Bronchial epithelial cell (primary cell): ENCODE data around the gene SLC9B2. TPM values are rescaled to one million over a fixed set of nuclear protein-coding genes. Genes with fewer than 3 reads are reported as not detected.
"Not testable (repeated sequence)": the region's sequence is repeated elsewhere in the genome, so short reads cannot be mapped to it uniquely, and the experiment has no call there.

Experiments
- DNase-seq: peaks from one replicate; pipeline ENCODE4 v3.0.0-alpha.2; 2010; ENCODE audit warnings: low read depth
- FAIRE-seq: peaks from 2 replicates; lab custom pipeline; 2011; peaks lifted over from hg19 to GRCh38; lab: Jason Lieb, UNC
- H3K27me3 ChIP-seq: 2 replicates; pipeline ENCODE4 v1.5.1; 2011; ENCODE audit warnings: low read length; ENCODE audit not compliant: control insufficient read depth, insufficient read depth
- H3K36me3 ChIP-seq: 2 replicates; pipeline ENCODE4 v1.5.1; 2011; ENCODE audit warnings: low read length; ENCODE audit not compliant: control insufficient read depth, insufficient read depth
- H3K4me3 ChIP-seq: 2 replicates; pipeline ENCODE4 v1.5.1; 2011; ENCODE audit warnings: mild to moderate bottlenecking, low read depth, low read length, control low read depth
- total RNA-seq: library from RNA; depleted of rRNA; stranded (reverse); fragments of >200 nt; gene quantifications from 2 replicates; pipeline ENCODE4 v1.2.1, GENCODE V29; 2014
- TF ChIP-seq, protein P1 (sequence below): IDR thresholded peaks from 2 replicates; pipeline ENCODE4 v1.5.1; 2011; ENCODE audit warnings: mild to moderate bottlenecking, moderate library complexity, low read length, control low read depth, inconsistent platforms; ENCODE audit not compliant: insufficient read depth, severe bottlenecking

SLC9B2 gene
- total RNA-seq, 1 donor from 2014 or later: 16.3 TPM

- TF ChIP-seq, protein P1, sequence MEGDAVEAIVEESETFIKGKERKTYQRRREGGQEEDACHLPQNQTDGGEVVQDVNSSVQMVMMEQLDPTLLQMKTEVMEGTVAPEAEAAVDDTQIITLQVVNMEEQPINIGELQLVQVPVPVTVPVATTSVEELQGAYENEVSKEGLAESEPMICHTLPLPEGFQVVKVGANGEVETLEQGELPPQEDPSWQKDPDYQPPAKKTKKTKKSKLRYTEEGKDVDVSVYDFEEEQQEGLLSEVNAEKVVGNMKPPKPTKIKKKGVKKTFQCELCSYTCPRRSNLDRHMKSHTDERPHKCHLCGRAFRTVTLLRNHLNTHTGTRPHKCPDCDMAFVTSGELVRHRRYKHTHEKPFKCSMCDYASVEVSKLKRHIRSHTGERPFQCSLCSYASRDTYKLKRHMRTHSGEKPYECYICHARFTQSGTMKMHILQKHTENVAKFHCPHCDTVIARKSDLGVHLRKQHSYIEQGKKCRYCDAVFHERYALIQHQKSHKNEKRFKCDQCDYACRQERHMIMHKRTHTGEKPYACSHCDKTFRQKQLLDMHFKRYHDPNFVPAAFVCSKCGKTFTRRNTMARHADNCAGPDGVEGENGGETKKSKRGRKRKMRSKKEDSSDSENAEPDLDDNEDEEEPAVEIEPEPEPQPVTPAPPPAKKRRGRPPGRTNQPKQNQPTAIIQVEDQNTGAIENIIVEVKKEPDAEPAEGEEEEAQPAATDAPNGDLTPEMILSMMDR: no peak
- FAIRE-seq (peak; percentile 47), DNase-seq (peak; percentile 82)
These were observed 65.1 kb downstream of the SLC9B2 start for GRCh38 chr4:103011378-103012025.

GRCh38 chr4:103010804-103011203 is 65.8 kb downstream of the SLC9B2 start:
- H3K36me3 ChIP-seq: no peaks in the 10 kb centered on the region
- no peaks in the 10 kb centered on the region for H3K27me3 ChIP-seq
- no peak overlapping the region for H3K4me3 ChIP-seq
- TF ChIP-seq, protein P1: no peak
- FAIRE-seq (no peak), DNase-seq (no peak)

More at GRCh38 chr4:103011378-103012025, 65.1 kb downstream of the SLC9B2 start:
- Histone ChIP-seq H3K4me3 (no peak overlapping the region), H3K27me3 (no peaks in the 10 kb centered on the region), H3K36me3 (no peaks in the 10 kb centered on the region)

- TF ChIP-seq, protein P1: peak; percentile 56
- FAIRE-seq: no peak
- Histone ChIP-seq H3K27me3 (no peaks in the 10 kb centered on the region), H3K36me3 (no peaks in the 10 kb centered on the region), H3K4me3 (no peak overlapping the region)
- peak; percentile 76 for DNase-seq
These were observed 67.5 kb downstream of the SLC9B2 start for GRCh38 chr4:103008875-103009729.

DNA sequence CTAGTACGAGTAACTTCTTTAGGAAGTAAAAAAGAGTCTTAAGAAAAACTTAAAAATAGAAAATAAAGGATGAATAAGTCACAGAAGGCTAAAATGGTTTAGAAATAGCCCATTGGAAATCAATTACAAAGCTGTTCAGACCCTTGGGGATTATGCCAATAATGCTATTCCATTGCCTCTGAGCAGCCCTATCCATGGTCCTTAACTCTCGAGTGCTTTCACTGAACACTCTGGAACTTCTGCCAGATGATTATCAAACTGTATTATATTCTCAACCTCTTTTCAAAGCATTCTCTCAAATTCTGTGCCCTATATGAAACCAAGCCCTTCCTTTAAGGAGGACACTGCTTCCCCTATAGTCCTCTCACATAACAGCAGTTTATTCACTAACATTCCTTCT is 74.0 kb downstream of the SLC9B2 start:
- no peaks in the 10 kb centered on the region for H3K36me3 ChIP-seq
- no peaks in the 10 kb centered on the region for H3K27me3 ChIP-seq
- TF ChIP-seq, protein P1: no peak
- FAIRE-seq: no peak
- H3K4me3 ChIP-seq: no peak overlapping the region
- DNase-seq: peak; percentile 23

GRCh38 chr4:102994803-102995202 is 81.8 kb downstream of the SLC9B2 start:
- Histone ChIP-seq H3K27me3 (no peaks in the 10 kb centered on the region), H3K4me3 (no peak overlapping the region), H3K36me3 (no peaks in the 10 kb centered on the region)
- no peak for FAIRE-seq
- TF ChIP-seq, protein P1: no peak
- peak; percentile 65 for DNase-seq

DNA sequence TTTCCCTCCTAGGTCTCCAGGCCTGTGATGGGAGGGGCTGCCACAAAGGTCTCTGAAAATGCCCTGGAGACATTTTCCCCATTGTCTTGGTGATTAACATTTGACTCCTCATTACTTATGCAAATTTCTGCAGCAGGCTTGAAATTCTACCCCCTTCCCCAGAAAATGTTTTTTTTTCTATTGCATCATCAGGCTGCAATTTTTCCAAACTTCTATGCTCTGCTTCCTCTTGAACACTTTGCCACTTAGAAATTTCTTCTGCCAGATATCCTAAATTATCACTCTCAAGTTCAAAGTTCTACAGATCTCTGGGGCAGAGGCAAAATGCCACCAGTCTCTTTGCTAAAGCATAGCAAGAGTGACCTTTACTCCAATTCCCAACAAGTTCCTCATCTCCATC is 82.6 kb downstream of the SLC9B2 start:
- H3K4me3 ChIP-seq, DNase-seq, H3K36me3 ChIP-seq, H3K27me3 ChIP-seq: not testable (repeated sequence)
- peak; percentile 43 for FAIRE-seq
